ENCODE data around the gene ELL. TPM values are rescaled to one million over a fixed set of nuclear protein-coding genes. Genes with fewer than 3 reads are reported as not detected.

ELL gene
- total RNA-seq, 1 donor from 2014 or later = 11.0 TPM

GRCh38 chr19:18440936-18441803 is 80.7 kb downstream of the ELL start:
- TF ChIP-seq CTCF (IDR thresholded peaks at IDR 0.05; ENCODE audit: unreplicated experiment) = no peak
- H3K4me3 Mint-ChIP-seq (ENCODE audit: unreplicated experiment) = no peak overlapping the region
- no peak for DNase-seq (ENCODE audit: low spot score)
- peaks cover 14% of the 10 kb centered on the region for H3K27me3 Mint-ChIP-seq (ENCODE audit: unreplicated experiment)
- peaks cover 15% of the 10 kb centered on the region for H3K4me1 Mint-ChIP-seq (ENCODE audit: unreplicated experiment)
- H3K9me3 Mint-ChIP-seq (ENCODE audit: unreplicated experiment) = no peaks in the 10 kb centered on the region
- peaks cover 7% of the 10 kb centered on the region for H3K36me3 Mint-ChIP-seq (ENCODE audit: low read depth, unreplicated experiment)
- H3K27ac Mint-ChIP-seq (ENCODE audit: unreplicated experiment) = no peak overlapping the region

GRCh38 chr19:18440415-18440877 is 81.4 kb downstream of the ELL start:
- Mint-ChIP-seq H3K4me1 (ENCODE audit: unreplicated experiment) (peaks cover 15% of the 10 kb centered on the region), H3K27me3 (ENCODE audit: unreplicated experiment) (peaks cover 17% of the 10 kb centered on the region), H3K9me3 (ENCODE audit: unreplicated experiment) (no peaks in the 10 kb centered on the region), H3K4me3 (ENCODE audit: unreplicated experiment) (no peak overlapping the region), H3K27ac (ENCODE audit: unreplicated experiment) (no peak overlapping the region), H3K36me3 (ENCODE audit: low read depth, unreplicated experiment) (peaks cover 7% of the 10 kb centered on the region)
- no peak for DNase-seq (ENCODE audit: low spot score)
- no peak for TF ChIP-seq CTCF (IDR thresholded peaks at IDR 0.05; ENCODE audit: unreplicated experiment)

GRCh38 chr19:18439910-18440237 is 82.0 kb downstream of the ELL start:
- H3K27me3 Mint-ChIP-seq (ENCODE audit: unreplicated experiment) = peaks cover 18% of the 10 kb centered on the region
- no peak for TF ChIP-seq CTCF (IDR thresholded peaks at IDR 0.05; ENCODE audit: unreplicated experiment)
- peaks cover 15% of the 10 kb centered on the region for H3K4me1 Mint-ChIP-seq (ENCODE audit: unreplicated experiment)
- no peak overlapping the region for H3K4me3 Mint-ChIP-seq (ENCODE audit: unreplicated experiment)
- no peak for DNase-seq (ENCODE audit: low spot score)
- H3K27ac Mint-ChIP-seq (ENCODE audit: unreplicated experiment) = peak overlapping the region; percentile 26
- H3K36me3 Mint-ChIP-seq (ENCODE audit: low read depth, unreplicated experiment) = peaks cover 7% of the 10 kb centered on the region
- H3K9me3 Mint-ChIP-seq (ENCODE audit: unreplicated experiment) = no peaks in the 10 kb centered on the region

- no peaks in the 10 kb centered on the region for H3K9me3 Mint-ChIP-seq (ENCODE audit: unreplicated experiment)
- peaks cover 7% of the 10 kb centered on the region for H3K36me3 Mint-ChIP-seq (ENCODE audit: low read depth, unreplicated experiment)
- peaks cover 15% of the 10 kb centered on the region for H3K4me1 Mint-ChIP-seq (ENCODE audit: unreplicated experiment)
- no peak for TF ChIP-seq CTCF (IDR thresholded peaks at IDR 0.05; ENCODE audit: unreplicated experiment)
- H3K27me3 Mint-ChIP-seq (ENCODE audit: unreplicated experiment) = peaks cover 24% of the 10 kb centered on the region
- DNase-seq (ENCODE audit: low spot score) = no peak
- peak overlapping the region; percentile 45 for H3K27ac Mint-ChIP-seq (ENCODE audit: unreplicated experiment)
- H3K4me3 Mint-ChIP-seq (ENCODE audit: unreplicated experiment) = peak overlapping the region; percentile 31
These were observed 82.6 kb downstream of the ELL start for GRCh38 chr19:18439025-18439909.
